ENCODE data around the gene HYAL1.
A peak's percentile ranks its signal among the peaks of the same experiment; 100 is the strongest.

HYAL1 gene

DNA sequence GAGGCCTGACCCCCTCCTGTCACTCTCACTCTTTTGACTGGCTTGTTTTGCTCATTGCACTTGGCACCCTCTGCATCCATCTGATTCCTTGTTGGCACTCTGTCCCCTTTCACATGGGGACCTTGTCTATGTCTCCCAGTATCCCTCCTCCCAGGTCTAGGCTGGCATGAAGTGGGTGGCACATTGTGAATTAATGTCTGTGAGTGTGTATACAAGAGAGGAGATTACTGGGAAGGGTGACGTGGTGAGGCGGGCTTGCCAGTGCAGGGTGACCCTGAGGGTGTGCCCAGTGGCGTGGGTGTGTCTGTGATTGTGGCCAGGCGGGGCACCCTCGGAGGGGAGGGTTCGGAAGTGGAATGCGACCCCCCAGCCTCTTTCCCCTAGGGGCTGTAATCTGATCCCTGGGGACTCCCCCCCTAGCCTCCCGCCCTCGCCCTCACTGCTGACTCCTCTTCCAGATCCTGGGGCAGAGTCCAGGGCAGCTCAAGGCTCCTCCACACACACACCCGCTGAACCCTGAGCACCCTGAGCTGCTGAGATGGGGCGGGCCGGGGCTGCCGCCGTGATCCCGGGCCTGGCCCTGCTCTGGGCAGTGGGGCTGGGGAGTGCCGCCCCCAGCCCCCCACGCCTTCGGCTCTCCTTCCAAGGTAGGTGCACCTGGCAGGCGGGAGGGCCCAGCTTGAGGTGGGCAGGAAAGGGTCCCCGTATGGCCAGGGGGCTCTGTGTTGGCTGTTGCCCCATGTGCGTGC, 34.5 kb downstream of the HYAL1 start, which contains the start of gene SEMA3B:
Gene SEMA3B (plus strand): TSS at position 445 of the 749 bp plus-strand sequence. CDS start 94 bp downstream, at position 539.
- DNase-seq, result no peak
- no peak within 1 kb of the TSS for H3K4ac ChIP-seq (ENCODE audit: low read depth, low read length)
- H2AK5ac ChIP-seq (ENCODE audit: low read length), result no peak within 1 kb of the TSS
- no peaks in the 10 kb centered on the region for H3K36me3 ChIP-seq (ENCODE audit: control insufficient read depth, insufficient read depth, low read length)
- no peak within 1 kb of the TSS for H3K56ac ChIP-seq (ENCODE audit: low read length)
- no peaks in the 10 kb centered on the region for H3K79me1 ChIP-seq (ENCODE audit: low read length)
- H3K27me3 ChIP-seq (ENCODE audit: insufficient read depth, low read length, poor library complexity), result no peaks in the 10 kb centered on the region
- peaks cover 17% of the 10 kb centered on the region for H3K4me1 ChIP-seq (ENCODE audit: control insufficient read depth, low read depth, low read length)
- no peak within 1 kb of the TSS for H2BK15ac ChIP-seq (replicated peaks; ENCODE audit: low read depth)
- no peak within 1 kb of the TSS for H3K9ac ChIP-seq (ENCODE audit: low read length)
- H2BK5ac ChIP-seq (ENCODE audit: low read length), result no peak within 1 kb of the TSS
- no peak within 1 kb of the TSS for H3K23ac ChIP-seq (ENCODE audit: low read length)
- H3K4me2 ChIP-seq (ENCODE audit: low read length), result no peak within 1 kb of the TSS
- no peaks in the 10 kb centered on the region for H3K79me2 ChIP-seq (ENCODE audit: control insufficient read depth, insufficient read depth, low read length)
- H2BK120ac ChIP-seq (ENCODE audit: low read depth, low read length), result no peak within 1 kb of the TSS
- no peak within 1 kb of the TSS for H4K5ac ChIP-seq (ENCODE audit: low read length)
- no peak within 1 kb of the TSS for H3K18ac ChIP-seq (ENCODE audit: low read length)
- no peak within 1 kb of the TSS for H3K4me3 ChIP-seq (ENCODE audit: low read length)
- no CpG with 5 or more reads among the region's 21 CpGs for WGBS (ENCODE audit: extremely low coverage, insufficient coverage, low lambda C conversion rate)
- no peak within 1 kb of the TSS for H4K8ac ChIP-seq (ENCODE audit: low read depth, low read length)
- no peak within 1 kb of the TSS for H3K27ac ChIP-seq (ENCODE audit: low read depth, low read length)

DNA sequence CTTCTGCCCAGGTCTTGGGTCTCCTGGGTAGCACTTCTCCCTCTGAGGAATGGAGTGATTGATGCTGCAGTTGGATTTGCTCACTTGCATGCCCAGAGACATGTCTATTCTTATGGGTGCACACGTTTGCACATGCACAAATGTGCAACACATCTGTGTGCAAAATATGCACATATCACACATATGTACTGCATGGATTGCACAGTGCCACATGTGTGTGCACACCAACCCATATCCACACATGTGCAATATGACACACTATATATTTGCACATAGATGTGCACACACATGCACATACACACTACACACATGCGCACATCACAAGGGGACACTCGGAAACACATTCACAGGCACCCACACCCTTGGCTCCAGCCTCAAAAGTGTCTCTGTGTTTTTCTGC, 35.1 kb downstream of the HYAL1 start:
- Histone ChIP-seq H3K4me2 (ENCODE audit: low read length) (no peak overlapping the region), H3K56ac (ENCODE audit: low read length) (no peak overlapping the region), H3K36me3 (ENCODE audit: control insufficient read depth, insufficient read depth, low read length) (no peaks in the 10 kb centered on the region), H2AK5ac (ENCODE audit: low read length) (no peak overlapping the region), H4K8ac (ENCODE audit: low read depth, low read length) (no peak overlapping the region), H2BK120ac (ENCODE audit: low read depth, low read length) (no peak overlapping the region), H4K5ac (ENCODE audit: low read length) (no peak overlapping the region), H3K18ac (ENCODE audit: low read length) (no peak overlapping the region), H3K79me2 (ENCODE audit: control insufficient read depth, insufficient read depth, low read length) (no peaks in the 10 kb centered on the region), H3K4ac (ENCODE audit: low read depth, low read length) (no peak overlapping the region), H3K27me3 (ENCODE audit: insufficient read depth, low read length, poor library complexity) (no peaks in the 10 kb centered on the region), H2BK15ac (replicated peaks; ENCODE audit: low read depth) (no peak overlapping the region), H3K79me1 (ENCODE audit: low read length) (no peaks in the 10 kb centered on the region), H2BK5ac (ENCODE audit: low read length) (no peak overlapping the region), H3K23ac (ENCODE audit: low read length) (no peak overlapping the region), H3K4me1 (ENCODE audit: control insufficient read depth, low read depth, low read length) (peaks cover 17% of the 10 kb centered on the region), H3K27ac (ENCODE audit: low read depth, low read length) (no peak overlapping the region), H3K4me3 (ENCODE audit: low read length) (no peak overlapping the region), H3K9ac (ENCODE audit: low read length) (no peak overlapping the region)
- WGBS (ENCODE audit: extremely low coverage, insufficient coverage, low lambda C conversion rate), result no CpG with 5 or more reads among the region's 3 CpGs
- no peak for DNase-seq

DNA sequence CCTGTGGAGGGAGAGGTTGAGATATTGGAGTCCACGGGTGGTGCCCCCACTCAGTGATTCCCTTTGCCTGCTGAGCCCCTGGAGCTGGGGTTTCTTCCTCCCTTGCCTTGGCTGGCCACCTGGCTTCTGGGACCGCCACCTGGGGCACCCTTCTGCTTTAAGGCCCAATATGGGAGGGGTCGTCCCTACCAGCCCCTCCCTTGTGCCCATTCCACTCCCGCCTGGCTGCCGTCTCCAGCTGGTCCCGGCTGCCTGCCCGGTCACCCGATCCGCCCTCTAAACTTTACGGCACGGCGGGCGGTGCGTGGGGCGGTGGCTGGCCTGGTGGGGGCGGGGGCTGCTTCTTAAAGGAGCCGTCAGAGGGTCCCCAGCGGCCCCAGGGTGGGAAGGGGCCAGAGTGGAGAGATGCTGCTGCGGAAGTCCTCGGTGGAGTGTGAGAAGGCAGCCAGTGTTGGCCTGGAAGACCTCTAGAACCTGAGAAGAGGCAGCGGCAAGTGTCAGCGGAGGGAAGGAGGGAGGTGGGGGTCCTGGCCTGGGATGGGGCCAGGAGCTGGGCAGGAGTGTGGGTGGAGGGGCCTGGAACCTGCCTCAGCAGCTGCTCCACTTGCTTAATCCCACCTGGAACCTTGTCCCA, 36.0 kb downstream of the HYAL1 start:
- H4K8ac ChIP-seq (ENCODE audit: low read depth, low read length), result no peak overlapping the region
- H3K4me3 ChIP-seq (ENCODE audit: low read length), result no peak overlapping the region
- no peaks in the 10 kb centered on the region for H3K79me2 ChIP-seq (ENCODE audit: control insufficient read depth, insufficient read depth, low read length)
- H2AK5ac ChIP-seq (ENCODE audit: low read length), result peak overlapping the region; percentile 13
- no peak overlapping the region for H3K27ac ChIP-seq (ENCODE audit: low read depth, low read length)
- no peaks in the 10 kb centered on the region for H3K79me1 ChIP-seq (ENCODE audit: low read length)
- H3K23ac ChIP-seq (ENCODE audit: low read length), result no peak overlapping the region
- H3K9ac ChIP-seq (ENCODE audit: low read length), result peak overlapping the region; percentile 39
- peak overlapping the region; percentile 78 for H3K56ac ChIP-seq (ENCODE audit: low read length)
- no CpG with 5 or more reads among the region's 22 CpGs for WGBS (ENCODE audit: extremely low coverage, insufficient coverage, low lambda C conversion rate)
- peaks cover 17% of the 10 kb centered on the region for H3K4me1 ChIP-seq (ENCODE audit: control insufficient read depth, low read depth, low read length)
- no peak overlapping the region for H2BK120ac ChIP-seq (ENCODE audit: low read depth, low read length)
- H3K27me3 ChIP-seq (ENCODE audit: insufficient read depth, low read length, poor library complexity), result no peaks in the 10 kb centered on the region
- H2BK5ac ChIP-seq (ENCODE audit: low read length), result no peak overlapping the region
- no peaks in the 10 kb centered on the region for H3K36me3 ChIP-seq (ENCODE audit: control insufficient read depth, insufficient read depth, low read length)
- H2BK15ac ChIP-seq (replicated peaks; ENCODE audit: low read depth), result no peak overlapping the region
- H3K4ac ChIP-seq (ENCODE audit: low read depth, low read length), result no peak overlapping the region
- H4K5ac ChIP-seq (ENCODE audit: low read length), result no peak overlapping the region
- DNase-seq, result no peak
- peak overlapping the region; percentile 4 for H3K4me2 ChIP-seq (ENCODE audit: low read length)
- peak overlapping the region; percentile 24 for H3K18ac ChIP-seq (ENCODE audit: low read length)

DNA sequence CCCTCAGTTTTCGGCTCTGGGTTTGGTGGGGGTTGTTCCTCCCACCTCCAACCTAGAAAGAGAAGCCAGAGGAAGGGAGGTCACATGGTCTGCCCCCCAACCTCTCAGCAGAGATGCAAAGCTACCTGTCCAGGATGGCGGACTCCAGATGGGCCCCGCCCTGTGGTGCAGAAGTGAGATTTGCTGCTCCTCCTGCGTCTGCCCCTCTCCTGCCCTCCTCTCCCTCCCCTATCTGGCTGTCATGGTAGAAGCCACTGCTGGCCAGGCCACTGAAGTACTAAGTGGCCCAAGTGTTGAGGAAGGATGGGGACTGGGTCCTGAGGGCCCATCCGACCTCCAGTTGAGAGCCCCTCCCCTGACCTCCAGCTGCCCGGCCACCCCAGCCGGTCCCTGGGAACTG, 36.5 kb downstream of the HYAL1 start:
- no peak for DNase-seq
- no peak overlapping the region for H3K4me3 ChIP-seq (ENCODE audit: low read length)
- H3K27ac ChIP-seq (ENCODE audit: low read depth, low read length), result no peak overlapping the region
- H3K23ac ChIP-seq (ENCODE audit: low read length), result no peak overlapping the region
- H3K79me1 ChIP-seq (ENCODE audit: low read length), result no peaks in the 10 kb centered on the region
- peak overlapping the region; percentile 24 for H3K18ac ChIP-seq (ENCODE audit: low read length)
- H4K8ac ChIP-seq (ENCODE audit: low read depth, low read length), result no peak overlapping the region
- WGBS (ENCODE audit: extremely low coverage, insufficient coverage, low lambda C conversion rate), result no CpG with 5 or more reads among the region's 7 CpGs
- peaks cover 17% of the 10 kb centered on the region for H3K4me1 ChIP-seq (ENCODE audit: control insufficient read depth, low read depth, low read length)
- peak overlapping the region; percentile 78 for H3K56ac ChIP-seq (ENCODE audit: low read length)
- no peak overlapping the region for H2BK15ac ChIP-seq (replicated peaks; ENCODE audit: low read depth)
- H3K9ac ChIP-seq (ENCODE audit: low read length), result peak overlapping the region; percentile 39
- no peaks in the 10 kb centered on the region for H3K27me3 ChIP-seq (ENCODE audit: insufficient read depth, low read length, poor library complexity)
- no peak overlapping the region for H4K5ac ChIP-seq (ENCODE audit: low read length)
- H3K79me2 ChIP-seq (ENCODE audit: control insufficient read depth, insufficient read depth, low read length), result no peaks in the 10 kb centered on the region
- H2AK5ac ChIP-seq (ENCODE audit: low read length), result peak overlapping the region; percentile 61
- H3K36me3 ChIP-seq (ENCODE audit: control insufficient read depth, insufficient read depth, low read length), result no peaks in the 10 kb centered on the region
- no peak overlapping the region for H2BK120ac ChIP-seq (ENCODE audit: low read depth, low read length)
- no peak overlapping the region for H2BK5ac ChIP-seq (ENCODE audit: low read length)
- H3K4me2 ChIP-seq (ENCODE audit: low read length), result no peak overlapping the region
- H3K4ac ChIP-seq (ENCODE audit: low read depth, low read length), result no peak overlapping the region

DNA sequence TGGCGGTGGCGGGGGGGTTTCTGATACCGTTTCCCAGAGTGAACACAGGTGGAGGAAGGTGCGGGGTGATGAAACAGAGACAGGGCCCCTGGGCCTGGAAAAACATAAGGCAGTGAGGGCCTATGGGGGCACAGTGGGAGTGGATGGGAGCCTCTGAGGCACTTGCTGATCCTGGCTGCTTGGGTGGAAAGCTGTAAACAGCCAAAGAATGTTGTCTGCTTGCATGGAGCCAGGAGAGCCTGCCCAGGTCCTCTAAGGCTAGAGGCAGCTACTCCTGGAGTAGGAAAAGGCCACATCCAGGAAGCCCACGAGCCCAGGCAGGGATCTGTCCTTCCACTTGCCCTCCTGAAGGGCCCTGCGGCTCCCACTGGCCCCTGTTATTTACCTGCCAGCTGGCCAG, 37.4 kb downstream of the HYAL1 start:
- H3K27ac ChIP-seq (ENCODE audit: low read depth, low read length), result no peak overlapping the region
- no peak overlapping the region for H4K8ac ChIP-seq (ENCODE audit: low read depth, low read length)
- H3K79me2 ChIP-seq (ENCODE audit: control insufficient read depth, insufficient read depth, low read length), result no peaks in the 10 kb centered on the region
- H3K36me3 ChIP-seq (ENCODE audit: control insufficient read depth, insufficient read depth, low read length), result no peaks in the 10 kb centered on the region
- DNase-seq, result no peak
- H2BK15ac ChIP-seq (replicated peaks; ENCODE audit: low read depth), result no peak overlapping the region
- no peak overlapping the region for H2BK5ac ChIP-seq (ENCODE audit: low read length)
- H3K23ac ChIP-seq (ENCODE audit: low read length), result no peak overlapping the region
- no peak overlapping the region for H3K9ac ChIP-seq (ENCODE audit: low read length)
- H3K4me1 ChIP-seq (ENCODE audit: control insufficient read depth, low read depth, low read length), result peaks cover 14% of the 10 kb centered on the region
- H3K79me1 ChIP-seq (ENCODE audit: low read length), result no peaks in the 10 kb centered on the region
- no peak overlapping the region for H2BK120ac ChIP-seq (ENCODE audit: low read depth, low read length)
- no peak overlapping the region for H3K4me2 ChIP-seq (ENCODE audit: low read length)
- H3K4ac ChIP-seq (ENCODE audit: low read depth, low read length), result peak overlapping the region; percentile 42
- WGBS (ENCODE audit: extremely low coverage, insufficient coverage, low lambda C conversion rate), result no CpG with 5 or more reads among the region's 6 CpGs
- no peak overlapping the region for H4K5ac ChIP-seq (ENCODE audit: low read length)
- peak overlapping the region; percentile 7 for H3K18ac ChIP-seq (ENCODE audit: low read length)
- no peaks in the 10 kb centered on the region for H3K27me3 ChIP-seq (ENCODE audit: insufficient read depth, low read length, poor library complexity)
- peak overlapping the region; percentile 44 for H3K56ac ChIP-seq (ENCODE audit: low read length)
- H2AK5ac ChIP-seq (ENCODE audit: low read length), result no peak overlapping the region
- H3K4me3 ChIP-seq (ENCODE audit: low read length), result no peak overlapping the region

Data from mesendoderm (in vitro differentiated cells).